Activated CD8-positive, alpha-beta T cell treated with anti-CD3 and anti-CD28 coated beads for 36 hours (primary cell): Measurements from ENCODE around the gene FXYD3. TPM values are rescaled to one million over a fixed set of nuclear protein-coding genes. Genes with fewer than 3 reads are reported as not detected.

ENCODE experiments used
- ATAC-seq: fragments of 200-7000 bp; cut with Tn5 transposase; one replicate; pipeline ENCODE4 v1.10.0; 2021; ENCODE audit warnings: mild to moderate bottlenecking, moderate library complexity
- CTCF ChIA-PET: fragments of 350-600 bp; sonication (Branson Sonifier 250); formaldehyde crosslinking; loops from one replicate; lab custom pipeline; 2021; ENCODE audit warnings: antibody characterized with exemption; lab: Charles Lee
- POLR2A ChIA-PET: fragments of 350-600 bp; sonication (Branson Sonifier 250); formaldehyde crosslinking; loops from one replicate; lab custom pipeline; 2021; ENCODE audit warnings: antibody characterized with exemption; lab: Charles Lee
- DNase-seq: peaks from one replicate; pipeline ENCODE4 v3.0.0-alpha.2; 2020
- H3K27ac Mint-ChIP-seq: one replicate; pipeline ENCODE4 v1.8.0; 2021; ENCODE audit warnings: mild to moderate bottlenecking, mixed read lengths
- H3K27me3 Mint-ChIP-seq: one replicate; pipeline ENCODE4 v1.8.0; 2021; ENCODE audit warnings: mixed read lengths
- H3K36me3 Mint-ChIP-seq: one replicate; pipeline ENCODE4 v1.8.0; 2021; ENCODE audit warnings: low read depth, mixed read lengths
- H3K4me1 Mint-ChIP-seq: one replicate; pipeline ENCODE4 v1.8.0; 2021; ENCODE audit warnings: low read depth, mixed read lengths
- H3K4me3 Mint-ChIP-seq: one replicate; pipeline ENCODE4 v1.8.0; 2021; ENCODE audit warnings: mild to moderate bottlenecking, moderate library complexity, mixed read lengths
- H3K9me3 Mint-ChIP-seq: one replicate; pipeline ENCODE4 v1.8.0; 2021; ENCODE audit warnings: mixed read lengths
- intact Hi-C: fragments of 100-400 bp; cut with micrococcal nuclease; formaldehyde crosslinking; loops from one replicate; pipeline ENCODE4 v1.10.0; 2022
- total RNA-seq, 2 experiments: library from RNA; stranded (reverse); gene quantifications; one replicate each; pipeline ENCODE4 v1.2.3, GENCODE V29; 2021
- TF ChIP-seq, protein P1 (sequence below): fragments of 200-600 bp; IDR thresholded peaks from one replicate; pipeline ENCODE4 v1.8.0; 2022; ENCODE audit warnings: antibody characterized with exemption, mild to moderate bottlenecking

Gene FXYD3
- total RNA-seq, 2 experiments from 2014 or later = not detected

DNA sequence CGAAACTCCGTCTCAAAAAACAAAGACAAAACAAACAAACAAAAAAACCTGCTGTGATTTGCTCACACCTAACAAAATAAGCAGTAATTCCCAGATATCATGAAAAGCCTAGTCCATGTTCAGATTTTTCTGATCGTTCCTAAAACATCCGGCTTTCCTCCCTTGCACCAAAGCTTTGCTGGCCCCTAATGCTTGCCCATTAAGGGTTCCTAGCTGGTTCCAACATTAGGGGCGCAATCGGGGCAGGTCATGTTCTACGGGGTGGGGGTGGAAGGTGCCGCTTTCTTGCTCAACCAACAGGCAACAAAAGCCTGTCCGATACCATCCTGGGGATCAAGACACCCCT, 25.5 kb upstream of the FXYD3 start:
- TF ChIP-seq, protein P1, sequence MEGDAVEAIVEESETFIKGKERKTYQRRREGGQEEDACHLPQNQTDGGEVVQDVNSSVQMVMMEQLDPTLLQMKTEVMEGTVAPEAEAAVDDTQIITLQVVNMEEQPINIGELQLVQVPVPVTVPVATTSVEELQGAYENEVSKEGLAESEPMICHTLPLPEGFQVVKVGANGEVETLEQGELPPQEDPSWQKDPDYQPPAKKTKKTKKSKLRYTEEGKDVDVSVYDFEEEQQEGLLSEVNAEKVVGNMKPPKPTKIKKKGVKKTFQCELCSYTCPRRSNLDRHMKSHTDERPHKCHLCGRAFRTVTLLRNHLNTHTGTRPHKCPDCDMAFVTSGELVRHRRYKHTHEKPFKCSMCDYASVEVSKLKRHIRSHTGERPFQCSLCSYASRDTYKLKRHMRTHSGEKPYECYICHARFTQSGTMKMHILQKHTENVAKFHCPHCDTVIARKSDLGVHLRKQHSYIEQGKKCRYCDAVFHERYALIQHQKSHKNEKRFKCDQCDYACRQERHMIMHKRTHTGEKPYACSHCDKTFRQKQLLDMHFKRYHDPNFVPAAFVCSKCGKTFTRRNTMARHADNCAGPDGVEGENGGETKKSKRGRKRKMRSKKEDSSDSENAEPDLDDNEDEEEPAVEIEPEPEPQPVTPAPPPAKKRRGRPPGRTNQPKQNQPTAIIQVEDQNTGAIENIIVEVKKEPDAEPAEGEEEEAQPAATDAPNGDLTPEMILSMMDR = no peak
- ATAC-seq (no peak), DNase-seq (no peak)
- peaks cover 11% of the 10 kb centered on the region for H3K4me1 Mint-ChIP-seq
- no peaks in the 10 kb centered on the region for H3K9me3 Mint-ChIP-seq
- intact Hi-C loops = no loop called here
- ChIA-PET POLR2A (interaction anchor here (0.7 to 1.2 kb wide), 2 partner anchors 42 to 78 kb away, joined by 3 read pairs; no protein-coding TSS in a partner anchor), CTCF (interaction anchor here (0.9 to 3.4 kb wide), 4 partner anchors 23 to 117 kb away, joined by 3 to 21 read pairs (median 14); no protein-coding TSS in a partner anchor)
- no peak overlapping the region for H3K27ac Mint-ChIP-seq
- H3K4me3 Mint-ChIP-seq = no peak overlapping the region
- H3K36me3 Mint-ChIP-seq = no peaks in the 10 kb centered on the region
- peaks cover 3% of the 10 kb centered on the region for H3K27me3 Mint-ChIP-seq

DNA sequence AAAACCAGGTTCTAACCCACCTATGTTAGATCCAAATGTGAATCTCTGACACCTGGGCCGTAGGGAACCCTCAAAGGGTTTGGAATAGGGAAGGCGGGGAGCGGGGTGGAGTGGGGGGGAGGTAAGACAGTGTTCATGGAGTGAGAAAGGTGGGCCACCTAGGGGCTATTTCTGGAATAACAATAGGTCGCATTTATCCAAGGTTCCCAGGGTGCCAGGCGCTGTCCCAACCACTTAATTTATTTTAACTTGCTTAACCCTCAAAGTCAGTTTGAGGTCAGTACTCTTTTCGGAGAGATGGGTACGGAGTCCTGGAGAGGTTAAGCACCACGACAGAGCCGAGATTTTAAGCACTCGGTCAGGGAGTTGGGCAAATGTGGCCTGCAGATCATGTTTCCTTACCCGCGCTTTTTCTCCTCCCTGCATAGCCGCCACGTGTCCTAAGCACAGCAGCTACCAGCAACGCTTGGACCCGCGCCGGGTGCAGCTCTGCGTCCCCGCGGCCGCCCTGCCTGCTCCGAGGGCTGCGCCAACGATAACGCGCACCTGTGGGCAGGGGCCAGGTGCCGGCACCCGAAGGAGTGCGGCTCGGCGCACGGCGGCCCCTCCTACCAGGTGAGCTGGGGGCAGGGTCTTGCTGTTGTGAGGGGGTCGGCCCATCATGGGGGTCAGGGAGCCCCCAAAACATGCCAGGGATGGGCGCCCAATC, 25.0 kb upstream of the FXYD3 start:
- peaks cover 9% of the 10 kb centered on the region for H3K4me1 Mint-ChIP-seq
- H3K4me3 Mint-ChIP-seq = peak overlapping the region; percentile 32
- TF ChIP-seq, protein P1 = peak; percentile 75
- ATAC-seq = peak; percentile 96
- no peaks in the 10 kb centered on the region for H3K9me3 Mint-ChIP-seq
- H3K27ac Mint-ChIP-seq = no peak overlapping the region
- H3K36me3 Mint-ChIP-seq = no peaks in the 10 kb centered on the region
- ChIA-PET CTCF (interaction anchor here (0.6 to 3.4 kb wide), 8 partner anchors 10 to 263 kb away, joined by 3 to 21 read pairs (median 4); no protein-coding TSS in a partner anchor), POLR2A (interaction anchor here (0.7 to 1.2 kb wide), 2 partner anchors 42 to 78 kb away, joined by 3 read pairs; no protein-coding TSS in a partner anchor)
- DNase-seq = peak; percentile 66
- intact Hi-C loops = no loop called here
- peaks cover 3% of the 10 kb centered on the region for H3K27me3 Mint-ChIP-seq

DNA sequence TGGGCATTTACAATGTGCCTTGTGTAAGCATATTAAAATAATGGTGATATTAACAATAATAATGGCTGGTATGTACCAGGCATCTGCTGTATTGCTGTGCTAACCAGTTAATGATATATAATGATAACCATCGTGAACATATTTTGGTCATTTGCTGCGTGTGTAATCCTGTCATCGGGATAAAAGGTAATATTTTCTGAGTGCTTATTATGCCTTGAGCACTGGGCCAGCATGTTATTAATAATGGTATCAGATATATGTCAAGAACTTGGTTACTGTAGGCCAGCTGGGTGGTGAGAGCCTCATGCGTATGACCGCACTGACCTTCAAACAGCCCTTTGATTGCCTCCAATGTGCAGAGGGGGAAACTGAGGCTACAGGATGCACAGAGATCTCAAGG, 22.2 kb upstream of the FXYD3 start:
- Mint-ChIP-seq H3K36me3 (no peaks in the 10 kb centered on the region), H3K4me1 (peaks cover 2% of the 10 kb centered on the region), H3K9me3 (no peaks in the 10 kb centered on the region), H3K4me3 (no peak overlapping the region), H3K27ac (no peak overlapping the region), H3K27me3 (peaks cover 3% of the 10 kb centered on the region)
- TF ChIP-seq, protein P1 = no peak
- intact Hi-C loops = no loop called here
- no peak for DNase-seq
- ChIA-PET POLR2A (no interaction called here), CTCF (interaction anchor here (1.9 kb wide), 1 partner anchor 27 kb away, joined by 7 read pairs; no protein-coding TSS in a partner anchor)
- no peak for ATAC-seq

DNA sequence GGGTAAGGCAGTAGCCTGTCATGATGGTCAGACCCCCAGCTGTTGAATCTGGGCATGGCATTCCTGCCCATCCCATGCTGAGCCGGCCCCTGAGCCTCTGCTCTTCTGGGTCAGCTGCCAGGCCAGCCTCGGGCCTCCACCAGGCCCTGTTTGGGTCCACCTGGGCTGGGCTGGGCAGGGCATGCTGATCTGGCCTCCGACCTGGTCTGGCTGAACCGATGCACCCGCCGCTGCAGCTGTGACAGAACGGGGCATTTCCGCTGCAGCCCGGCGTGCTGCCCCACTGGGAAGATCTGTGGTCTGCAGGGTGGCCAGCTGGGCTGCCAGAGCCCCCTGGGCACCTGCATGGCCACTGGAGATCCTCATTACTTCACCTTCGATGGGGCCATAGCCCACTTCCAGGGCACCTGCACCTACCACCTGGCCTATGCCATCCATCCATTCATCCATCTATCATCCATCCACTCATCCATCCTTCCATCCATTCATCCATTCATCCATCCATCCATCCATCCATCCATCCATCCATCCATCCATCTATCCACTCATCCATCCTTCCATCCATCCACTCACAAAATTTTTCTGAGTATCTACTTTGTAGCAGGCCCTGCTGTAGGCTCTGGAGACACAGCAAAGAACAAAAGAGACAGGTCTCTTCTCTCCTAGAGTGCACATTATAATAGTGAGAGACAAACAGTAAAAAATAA, 21.5 kb upstream of the FXYD3 start:
- POLR2A ChIA-PET = no interaction called here
- CTCF ChIA-PET = interaction anchor here (1.9 kb wide), 1 partner anchor 27 kb away, joined by 7 read pairs; no protein-coding TSS in a partner anchor
- no peak overlapping the region for H3K4me3 Mint-ChIP-seq
- no peaks in the 10 kb centered on the region for H3K36me3 Mint-ChIP-seq
- H3K27me3 Mint-ChIP-seq = peaks cover 3% of the 10 kb centered on the region
- no peaks in the 10 kb centered on the region for H3K9me3 Mint-ChIP-seq
- DNase-seq (no peak), ATAC-seq (no peak)
- intact Hi-C loops = no loop called here
- H3K4me1 Mint-ChIP-seq = peaks cover 2% of the 10 kb centered on the region
- TF ChIP-seq, protein P1 = no peak
- H3K27ac Mint-ChIP-seq = no peak overlapping the region

DNA sequence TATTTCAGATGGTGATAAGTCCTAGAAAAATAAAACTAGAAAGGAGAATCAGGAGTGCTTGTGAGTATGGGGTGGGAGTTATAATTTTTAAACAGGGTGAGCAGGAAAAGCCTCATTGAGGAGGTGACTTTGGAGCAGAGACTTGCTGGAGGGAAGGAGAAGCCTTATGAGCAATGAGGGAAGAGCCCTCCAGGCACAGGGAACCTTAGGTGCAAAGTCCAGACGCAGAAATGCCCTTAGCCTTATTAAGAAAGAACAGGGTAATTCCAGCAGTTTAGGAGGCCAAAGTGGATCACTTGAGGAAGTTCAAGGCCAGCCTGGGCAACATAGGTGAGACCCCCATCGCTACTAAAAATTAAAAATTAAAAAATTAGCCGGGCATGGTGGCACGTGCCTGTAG, 21.0 kb upstream of the FXYD3 start:
- no peak overlapping the region for H3K27ac Mint-ChIP-seq
- TF ChIP-seq, protein P1 = no peak
- intact Hi-C loops = no loop called here
- H3K4me3 Mint-ChIP-seq = no peak overlapping the region
- ChIA-PET CTCF (no interaction called here), POLR2A (no interaction called here)
- peaks cover 3% of the 10 kb centered on the region for H3K27me3 Mint-ChIP-seq
- no peaks in the 10 kb centered on the region for H3K36me3 Mint-ChIP-seq
- H3K4me1 Mint-ChIP-seq = peaks cover 2% of the 10 kb centered on the region
- ATAC-seq = no peak
- no peaks in the 10 kb centered on the region for H3K9me3 Mint-ChIP-seq
- no peak for DNase-seq
